Glutamatergic neuron (in vitro differentiated cells): ENCODE measurements around the gene IGFL2. TPM values are rescaled to one million over a fixed set of nuclear protein-coding genes. Genes with fewer than 3 reads are reported as not detected.

Experiments
- DNase-seq: peaks from one replicate; pipeline ENCODE4 v3.0.0; 2022
- H3K27ac Mint-ChIP-seq: one replicate; pipeline ENCODE4 v1.8.0; 2020; ENCODE audit warnings: mild to moderate bottlenecking, mixed read lengths, inconsistent platforms; ENCODE audit not compliant: unreplicated experiment
- H3K27me3 Mint-ChIP-seq: one replicate; pipeline ENCODE4 v1.8.0; 2020; ENCODE audit warnings: mild to moderate bottlenecking, moderate library complexity, mixed read lengths, inconsistent platforms; ENCODE audit not compliant: unreplicated experiment
- H3K36me3 Mint-ChIP-seq: one replicate; pipeline ENCODE4 v1.8.0; 2020; ENCODE audit warnings: mild to moderate bottlenecking, mixed read lengths, inconsistent platforms; ENCODE audit not compliant: unreplicated experiment
- H3K4me1 Mint-ChIP-seq: one replicate; pipeline ENCODE4 v1.8.0; 2020; ENCODE audit warnings: mild to moderate bottlenecking, low read depth, mixed read lengths, inconsistent platforms; ENCODE audit not compliant: unreplicated experiment
- H3K4me3 Mint-ChIP-seq: one replicate; pipeline ENCODE4 v1.8.0; 2020; ENCODE audit warnings: mild to moderate bottlenecking, mixed read lengths, inconsistent platforms; ENCODE audit not compliant: unreplicated experiment
- H3K9me3 Mint-ChIP-seq: one replicate; pipeline ENCODE4 v1.8.0; 2020; ENCODE audit warnings: mild to moderate bottlenecking, moderate library complexity, mixed read lengths, inconsistent platforms; ENCODE audit not compliant: unreplicated experiment
- CTCF ChIP-seq: fragments of 200-600 bp; sonication (generic); IDR thresholded peaks from one replicate; pipeline ENCODE4 v1.5.0; 2021; ENCODE audit not compliant: partially characterized antibody, unreplicated experiment
- total RNA-seq: library from RNA; stranded (reverse); fragmentation: NEBNext Ultra II Directional; extraction: Animal tissue kit (Norgen Biotek cat#: 25700); gene quantifications from one replicate; pipeline ENCODE4 v1.2.1, GENCODE V29; 2021; ENCODE audit not compliant: unreplicated experiment

The IGFL2 gene
- total RNA-seq, 1 donor from 2014 or later: not detected

GRCh38 chr19:46109876-46110275, 38.2 kb upstream of the IGFL2 start:
- Mint-ChIP-seq H3K4me1 (no peaks in the 10 kb centered on the region), H3K36me3 (no peaks in the 10 kb centered on the region), H3K4me3 (no peak overlapping the region), H3K27ac (no peak overlapping the region), H3K27me3 (no peaks in the 10 kb centered on the region), H3K9me3 (no peaks in the 10 kb centered on the region)
- no peak for DNase-seq
- TF ChIP-seq CTCF: no peak

GRCh38 chr19:46111376-46111775, 36.7 kb upstream of the IGFL2 start:
- no peak for DNase-seq
- TF ChIP-seq CTCF: no peak
- Mint-ChIP-seq H3K36me3 (no peaks in the 10 kb centered on the region), H3K4me3 (no peak overlapping the region), H3K9me3 (no peaks in the 10 kb centered on the region), H3K4me1 (no peaks in the 10 kb centered on the region), H3K27ac (no peak overlapping the region), H3K27me3 (peaks cover 2% of the 10 kb centered on the region)

- Mint-ChIP-seq H3K4me3 (no peak overlapping the region), H3K36me3 (no peaks in the 10 kb centered on the region), H3K9me3 (no peaks in the 10 kb centered on the region), H3K4me1 (no peaks in the 10 kb centered on the region), H3K27me3 (peaks cover 2% of the 10 kb centered on the region), H3K27ac (no peak overlapping the region)
- no peak for DNase-seq
- TF ChIP-seq CTCF: no peak
Measured at GRCh38 chr19:46112527-46112926, 35.5 kb upstream of the IGFL2 start.

- no peak for TF ChIP-seq CTCF
- H3K4me3 Mint-ChIP-seq: no peak overlapping the region
- no peaks in the 10 kb centered on the region for H3K9me3 Mint-ChIP-seq
- H3K36me3 Mint-ChIP-seq: no peaks in the 10 kb centered on the region
- DNase-seq: no peak
- no peaks in the 10 kb centered on the region for H3K4me1 Mint-ChIP-seq
- no peak overlapping the region for H3K27ac Mint-ChIP-seq
- peaks cover 2% of the 10 kb centered on the region for H3K27me3 Mint-ChIP-seq
Measured at GRCh38 chr19:46113726-46114125, 34.3 kb upstream of the IGFL2 start.

- peaks cover 2% of the 10 kb centered on the region for H3K9me3 Mint-ChIP-seq
- DNase-seq: no peak
Measured at GRCh38 chr19:46115396-46116106, 32.5 kb upstream of the IGFL2 start.

More at GRCh38 chr19:46115396-46116106, 32.5 kb upstream of the IGFL2 start:
- no peaks in the 10 kb centered on the region for H3K4me1 Mint-ChIP-seq
- no peak for TF ChIP-seq CTCF
- no peak overlapping the region for H3K27ac Mint-ChIP-seq
- H3K4me3 Mint-ChIP-seq: no peak overlapping the region
- no peaks in the 10 kb centered on the region for H3K36me3 Mint-ChIP-seq
- peaks cover 3% of the 10 kb centered on the region for H3K27me3 Mint-ChIP-seq
